Renal cortical epithelial cell (primary cell): ENCODE data around the gene ACTR6. TPM values are rescaled to one million over a fixed set of nuclear protein-coding genes. Genes with fewer than 3 reads are reported as not detected.
"Not testable (repeated sequence)": the region's sequence is repeated elsewhere in the genome, so short reads cannot be mapped to it uniquely, and the experiment has no call there.

Source experiments
- DNase-seq: peaks from one replicate; pipeline ENCODE4 v3.0.0-alpha.2; 2011; ENCODE audit warnings: low read depth
- total RNA-seq: library from RNA; depleted of rRNA; stranded (reverse); fragments of >200 nt; gene quantifications from 2 replicates; pipeline ENCODE4 v1.2.3, GENCODE V29; 2014

ACTR6 gene
- total RNA-seq, 1 donor from 2014 or later = 22.9 TPM

DNA sequence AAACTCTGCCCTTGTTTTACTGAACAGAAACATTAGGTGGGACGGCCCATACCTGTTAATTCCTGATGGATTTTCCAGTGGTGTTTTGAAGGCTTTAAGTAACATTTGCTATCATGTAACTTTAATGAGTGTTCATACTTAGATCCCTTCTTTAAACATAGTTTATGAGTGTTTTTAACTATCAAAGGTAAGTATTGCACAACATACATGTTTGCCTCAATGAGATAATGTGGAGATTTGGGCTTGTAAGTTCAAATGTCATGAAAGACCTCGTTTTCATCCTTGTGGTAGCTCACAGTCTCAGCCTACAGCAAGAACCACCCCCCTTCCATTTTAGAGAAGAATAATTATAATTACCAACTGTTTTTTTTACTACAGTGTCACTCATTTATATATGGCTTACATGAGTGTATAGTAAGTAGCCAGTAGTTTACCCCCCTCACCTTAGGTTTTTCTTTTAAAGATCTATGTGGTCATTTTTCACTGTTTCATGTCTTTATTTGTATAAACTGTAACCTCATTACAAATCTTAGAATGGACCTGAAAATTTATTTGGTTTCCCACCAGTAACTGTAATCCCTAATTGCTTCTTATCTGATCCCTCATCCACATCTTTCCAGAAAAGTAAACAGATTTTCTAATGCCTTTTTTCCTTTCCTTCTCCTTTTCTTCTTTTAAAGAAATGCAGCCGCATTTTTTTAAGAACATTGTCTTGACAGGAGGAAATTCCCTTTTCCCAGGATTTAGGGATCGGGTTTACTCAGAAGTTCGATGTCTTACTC, 18.9 kb downstream of the ACTR6 start:
- DNase-seq = no peak

DNA sequence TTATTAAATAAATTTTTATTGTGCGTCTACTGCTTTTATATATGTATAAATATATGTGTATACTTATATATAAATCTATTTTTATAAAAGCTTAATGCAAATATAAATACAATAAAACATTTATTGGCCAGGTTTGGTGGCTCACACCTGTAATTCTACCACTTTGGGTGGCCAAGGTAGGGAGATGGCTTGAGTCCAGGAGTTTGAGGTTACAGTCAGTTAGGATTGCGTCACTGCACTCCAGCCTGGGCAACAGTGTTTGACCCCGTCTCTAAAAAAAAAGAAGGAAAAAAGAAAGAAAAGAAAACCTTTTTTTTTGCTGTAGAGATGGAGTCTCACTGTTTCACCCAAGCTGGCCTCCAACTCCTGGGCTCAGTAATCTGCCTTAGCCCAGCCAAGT, 20.9 kb downstream of the ACTR6 start:
- DNase-seq = no peak

DNA sequence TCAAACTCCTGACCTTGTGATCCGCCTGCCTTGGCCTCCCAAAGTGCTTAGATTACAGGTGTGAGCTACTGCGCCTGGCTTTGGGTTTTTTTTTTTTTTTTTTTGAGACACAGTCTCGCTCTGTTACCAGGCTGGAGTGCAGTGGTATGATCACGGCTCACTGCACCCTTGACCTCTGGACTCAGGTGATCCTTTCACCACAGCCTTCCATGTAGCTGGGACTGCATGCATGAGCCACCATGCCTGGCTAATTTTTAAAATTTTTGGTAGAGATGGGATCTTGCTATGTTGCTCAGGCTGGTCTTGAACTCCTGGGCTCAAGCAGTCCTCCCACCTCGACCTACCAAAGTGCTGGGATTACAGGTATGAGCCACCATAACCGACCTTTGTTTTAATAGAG, 21.6 kb downstream of the ACTR6 start:
- not testable (repeated sequence) for DNase-seq

DNA sequence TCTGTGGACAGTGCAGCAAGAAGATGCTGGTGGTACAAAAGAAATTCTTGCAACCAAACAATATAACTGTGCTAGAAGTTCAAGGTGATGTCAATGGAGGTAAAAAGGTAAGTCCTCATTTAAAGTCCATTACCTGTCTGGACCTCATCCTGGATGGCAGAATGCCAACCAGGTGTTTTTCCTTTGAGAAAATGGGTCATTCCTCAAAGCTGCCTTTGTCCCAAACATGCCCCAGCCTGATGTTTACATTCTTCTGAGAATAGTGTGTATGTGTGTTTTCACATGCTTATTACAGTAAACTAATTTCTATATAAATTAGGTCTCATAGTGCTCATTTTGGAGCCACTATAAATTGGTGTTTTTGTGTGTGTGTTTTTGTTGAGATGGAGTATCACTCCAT, 24.9 kb downstream of the ACTR6 start:
- no peak for DNase-seq

DNA sequence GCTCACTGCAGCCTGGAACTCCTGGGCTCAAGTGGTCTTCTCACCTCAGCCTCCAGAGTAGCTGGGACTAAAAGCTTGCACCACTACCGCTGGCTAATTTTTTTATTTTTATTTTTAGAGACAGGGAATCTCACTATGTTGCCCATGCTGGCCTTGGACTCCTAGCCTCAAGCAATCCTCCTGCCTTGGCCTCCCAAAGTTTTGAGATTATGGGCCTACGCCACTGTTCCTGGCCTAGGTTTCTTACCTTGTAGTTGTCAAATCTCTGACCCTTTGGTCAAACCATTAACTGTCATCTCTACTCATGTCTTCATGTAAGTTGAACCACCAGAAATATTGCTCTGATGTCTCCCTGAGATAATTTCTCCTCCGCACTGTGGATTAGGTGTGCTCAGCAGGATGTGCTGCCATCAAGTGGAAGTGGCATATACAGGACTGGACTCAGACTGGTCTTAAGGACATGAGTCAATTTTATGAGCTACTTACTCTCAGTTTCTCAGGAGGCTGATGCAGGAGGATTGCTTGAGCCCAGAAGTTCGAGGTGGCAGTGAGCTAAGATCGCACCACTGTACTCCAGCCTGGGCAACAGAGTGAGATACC, 28.5 kb downstream of the ACTR6 start:
- peak; percentile 37 for DNase-seq

DNA sequence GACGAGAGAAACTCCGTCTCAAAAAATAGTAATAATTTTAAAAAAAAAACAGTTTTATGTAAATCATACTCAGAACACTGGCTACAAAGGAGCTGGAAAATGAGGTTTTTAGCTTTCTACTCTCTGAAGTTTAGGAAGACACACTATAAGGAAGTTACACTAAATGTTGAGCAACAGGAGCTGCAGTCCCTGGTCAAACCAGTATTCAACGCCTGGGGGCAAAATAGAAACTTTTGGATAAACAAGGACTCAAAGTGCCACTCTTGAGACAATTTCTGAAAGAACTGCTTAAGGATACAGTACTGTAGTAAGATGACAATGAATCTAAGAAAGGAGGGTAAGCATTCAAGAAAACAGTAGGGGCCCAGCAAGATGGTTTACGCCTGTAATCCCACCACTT, 29.3 kb downstream of the ACTR6 start:
- peak; percentile 74 for DNase-seq

DNA sequence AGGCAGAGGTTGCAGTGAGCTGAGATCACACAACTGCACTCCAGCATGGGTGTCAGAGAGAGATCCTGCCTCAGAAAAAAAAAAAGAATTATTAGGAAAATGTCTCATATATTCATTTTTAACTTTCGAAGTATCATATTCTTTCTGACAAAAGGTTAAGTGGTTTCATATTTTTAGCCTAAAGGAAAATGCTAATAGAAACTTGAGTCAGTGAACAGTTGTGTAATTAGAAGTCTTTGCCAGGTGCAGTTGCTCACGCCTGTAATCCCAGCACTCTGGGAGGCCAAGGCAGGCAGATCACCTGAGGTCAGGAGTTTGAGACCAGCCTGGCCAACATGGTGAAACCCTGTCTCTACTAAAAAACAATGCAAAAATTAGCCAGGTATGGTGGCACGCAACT, 31.3 kb downstream of the ACTR6 start:
- DNase-seq = not testable (repeated sequence)

DNA sequence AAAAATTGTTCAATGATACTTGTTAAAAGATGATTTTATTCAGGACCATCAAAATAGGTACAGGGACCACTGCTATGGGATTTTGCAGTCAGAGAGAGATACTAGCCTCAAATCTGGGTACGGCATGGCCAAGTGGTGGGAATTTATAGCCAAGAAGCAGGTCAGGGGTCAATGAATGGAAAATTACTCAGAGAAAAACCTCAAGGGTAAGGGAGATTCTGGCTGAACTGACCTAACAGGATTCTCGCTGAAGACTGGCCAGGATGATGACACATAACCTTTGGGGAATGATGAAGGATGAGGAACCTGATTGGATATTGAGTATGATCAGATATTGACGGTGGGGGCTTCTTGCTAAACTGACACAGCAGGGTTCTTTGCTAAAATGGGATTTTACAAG, 33.6 kb downstream of the ACTR6 start:
- DNase-seq = peak; percentile 48

DNA sequence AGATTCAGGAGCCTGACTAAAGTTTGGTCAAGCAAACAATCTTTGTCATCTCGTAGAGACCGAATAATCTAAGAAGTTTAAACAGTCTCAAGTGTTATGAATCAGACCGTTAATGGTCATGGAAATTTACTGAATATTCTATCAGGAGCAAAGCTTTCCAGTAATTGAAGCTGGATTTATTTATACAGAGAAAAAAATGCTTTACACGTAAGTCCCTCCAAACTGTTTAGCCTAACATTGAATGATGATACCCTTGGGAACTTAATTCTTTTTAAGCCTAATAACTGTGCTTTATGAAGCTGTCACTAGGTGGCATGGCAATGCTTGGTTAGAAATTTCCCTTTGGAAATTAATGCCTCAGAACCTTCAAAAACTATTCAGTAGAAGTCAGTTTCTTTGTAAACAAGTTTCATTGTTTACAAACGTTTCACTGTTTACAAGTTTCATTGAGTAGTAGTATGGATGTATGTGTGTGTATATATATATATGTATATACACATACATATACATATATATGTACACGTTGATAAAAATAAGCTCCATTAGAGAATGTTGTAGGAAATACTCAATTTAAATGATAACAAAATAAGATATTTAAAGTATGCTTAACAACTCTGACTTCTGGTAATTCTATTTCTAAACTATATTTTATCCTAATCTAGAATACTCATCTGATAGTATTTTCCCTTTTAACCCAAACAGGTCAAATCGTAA, 34.1 kb downstream of the ACTR6 start:
- DNase-seq = peak; percentile 61

DNA sequence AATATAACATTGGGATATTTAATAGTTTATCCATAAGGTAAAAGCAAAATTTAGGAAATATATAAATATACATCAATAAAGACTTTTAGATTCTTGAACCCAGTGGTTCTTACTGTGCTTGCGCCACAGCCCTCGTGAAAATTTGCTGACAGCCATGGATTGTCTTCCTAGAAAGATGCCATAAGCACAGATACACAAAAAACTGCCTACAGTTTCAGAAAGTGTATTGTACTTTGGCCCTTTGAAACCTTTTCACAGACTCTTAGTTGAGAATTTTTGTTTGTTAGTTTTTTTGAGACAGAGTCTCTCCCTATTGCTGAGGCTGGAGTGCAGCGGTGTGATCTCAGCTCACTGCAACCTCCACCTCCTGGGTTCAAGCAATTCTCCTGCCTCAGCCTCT, 38.2 kb downstream of the ACTR6 start:
- DNase-seq = no peak

DNA sequence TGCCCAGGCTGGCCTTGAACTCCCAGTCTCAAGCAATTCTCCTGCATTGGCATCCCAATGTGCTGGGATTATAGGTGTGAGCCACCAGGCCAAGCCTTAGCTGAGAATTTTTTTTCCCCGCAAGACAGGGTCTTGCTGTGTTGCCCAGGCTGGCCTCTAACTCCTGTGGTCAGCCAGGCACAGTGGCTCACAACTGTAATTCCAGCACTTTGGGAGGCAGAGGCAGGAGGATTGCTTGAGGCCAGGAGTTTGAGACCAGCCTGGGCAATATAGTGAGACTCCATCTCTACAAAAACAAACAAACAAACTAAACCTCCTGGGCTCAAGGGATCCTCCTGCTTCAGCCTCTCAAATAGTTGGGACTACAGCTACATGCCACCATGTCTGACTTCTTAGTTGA, 39.0 kb downstream of the ACTR6 start:
- DNase-seq = no peak

DNA sequence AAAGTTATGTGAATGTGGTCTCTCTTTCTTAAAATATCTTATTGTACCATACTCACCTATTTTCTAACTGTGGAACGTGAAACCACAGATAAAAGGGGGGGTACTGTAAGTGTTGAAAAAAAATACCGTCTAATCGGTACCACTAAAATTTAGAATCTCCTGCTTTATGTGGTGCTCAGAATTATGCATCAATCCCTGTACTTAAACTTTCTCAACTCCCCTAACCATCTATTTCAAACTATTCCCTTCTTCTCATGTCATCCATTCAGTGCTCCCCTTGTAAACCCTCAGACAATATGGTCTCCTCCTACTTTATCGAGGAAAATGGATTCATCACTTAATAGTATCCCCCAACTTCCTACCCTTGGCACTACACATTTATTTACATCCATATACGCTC, 42.5 kb downstream of the ACTR6 start:
- no peak for DNase-seq

DNA sequence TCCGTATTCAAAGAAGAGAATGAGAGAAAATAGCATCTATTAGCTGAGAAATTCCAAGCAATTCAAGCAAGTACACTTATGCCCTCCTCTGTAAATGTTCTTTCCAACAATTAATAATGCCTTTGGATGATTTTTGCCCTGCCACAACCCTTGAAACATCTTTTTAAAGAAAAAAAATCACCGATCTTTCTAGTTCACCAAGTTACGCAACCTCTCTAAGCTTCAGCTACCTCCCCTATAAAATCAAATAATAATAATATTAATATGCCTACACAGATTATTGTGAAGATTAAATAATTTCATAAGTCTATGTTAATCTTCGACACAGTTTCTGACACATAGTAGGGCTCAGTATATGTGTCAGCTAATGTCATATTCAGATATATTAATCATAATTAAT, 47.1 kb downstream of the ACTR6 start:
- DNase-seq = no peak

DNA sequence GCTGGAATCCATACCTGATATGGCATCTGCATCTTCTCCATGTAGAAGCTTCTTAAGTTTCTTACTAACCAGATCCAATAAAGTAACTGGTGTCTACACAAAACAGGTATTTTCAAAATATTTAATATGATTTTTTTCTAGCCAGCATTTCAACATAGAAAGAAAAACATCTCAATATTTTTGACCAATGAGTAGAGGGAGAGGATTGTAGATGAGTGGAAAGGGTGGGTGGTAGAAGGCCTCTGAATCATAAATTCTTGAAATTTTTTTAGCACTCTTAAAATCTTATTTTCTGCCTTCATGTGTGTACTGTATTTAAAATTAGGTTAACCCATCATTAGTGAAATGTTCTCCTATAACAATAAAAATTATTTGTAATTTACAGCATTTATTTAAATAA, 48.3 kb downstream of the ACTR6 start:
- DNase-seq = peak; percentile 4

DNA sequence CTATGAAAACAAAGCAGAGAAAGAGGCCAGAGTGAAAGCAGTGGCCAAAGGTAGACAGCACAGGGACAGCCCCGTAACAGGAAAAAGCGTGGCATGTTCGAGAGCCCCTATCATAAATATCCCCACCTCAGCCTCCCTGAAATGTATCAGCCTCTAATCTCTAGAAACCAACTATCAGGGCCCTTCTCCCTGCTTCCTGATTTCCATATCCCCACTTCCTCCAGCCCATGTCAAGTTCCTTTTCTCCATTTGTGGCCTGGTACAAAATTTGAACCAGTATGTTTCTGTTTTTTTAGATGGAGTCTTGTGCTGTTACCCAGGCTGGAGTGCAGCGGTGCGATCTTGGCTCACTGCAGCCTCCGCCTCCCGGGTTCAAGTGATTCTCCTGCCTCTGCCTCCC, 49.3 kb downstream of the ACTR6 start:
- no peak for DNase-seq

DNA sequence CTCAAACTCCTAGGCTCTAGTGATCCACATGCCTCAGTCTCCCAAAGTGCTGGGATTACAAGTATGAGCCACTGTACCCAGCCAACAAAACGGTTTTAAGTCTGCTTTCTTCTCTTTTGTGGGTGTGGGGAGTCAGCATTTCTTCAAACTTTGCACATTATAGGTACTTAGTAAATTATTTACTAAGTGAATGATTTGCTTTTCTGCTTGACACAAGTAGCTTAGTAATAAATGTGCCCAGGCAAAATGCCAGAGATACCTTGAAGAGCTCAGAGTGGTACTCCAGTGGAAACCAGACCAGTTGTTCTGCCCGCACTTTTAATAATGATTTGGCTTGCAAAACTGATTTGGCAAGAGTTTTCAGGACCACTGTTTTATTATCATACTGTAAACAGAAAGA, 51.3 kb downstream of the ACTR6 start:
- peak; percentile 99 for DNase-seq

DNA sequence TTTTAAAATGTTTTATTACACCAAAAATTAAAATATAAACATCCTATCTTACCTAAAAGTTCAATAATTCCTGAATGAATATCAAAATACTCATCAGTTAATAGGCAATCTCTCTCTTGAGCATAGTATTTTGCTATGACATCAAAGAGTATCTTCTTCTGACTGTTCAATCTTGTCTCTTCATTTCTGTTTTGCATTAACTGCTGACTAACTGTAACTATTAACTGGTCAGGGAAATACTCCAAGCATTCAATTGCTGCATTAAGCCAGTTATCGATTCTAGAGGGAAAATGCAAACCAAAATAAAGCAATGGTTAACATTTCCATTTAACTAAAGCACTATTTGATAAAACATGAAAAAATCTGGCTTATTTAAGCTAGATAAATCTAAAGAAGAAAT, 52.8 kb downstream of the ACTR6 start:
- peak; percentile 15 for DNase-seq

DNA sequence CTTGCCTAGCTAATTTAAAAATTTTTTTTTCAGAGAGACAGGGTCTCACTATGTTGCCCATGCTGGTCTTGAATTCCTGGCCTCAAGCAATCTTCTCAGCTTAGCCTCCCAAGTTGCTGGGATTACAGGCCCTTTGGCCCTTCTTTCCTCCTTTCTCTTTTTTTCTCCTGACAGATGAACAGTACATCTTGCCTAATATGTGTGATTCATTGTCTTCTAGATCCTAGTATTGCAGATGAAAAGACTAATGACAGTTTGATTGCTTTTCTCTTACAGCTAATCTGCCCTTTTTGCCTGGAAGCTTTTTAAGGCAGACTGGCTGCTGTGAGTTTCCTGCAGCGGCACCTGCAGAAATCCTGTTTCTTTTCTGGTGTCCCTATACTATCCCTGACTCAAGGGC, 54.3 kb downstream of the ACTR6 start:
- DNase-seq = peak; percentile 58

DNA sequence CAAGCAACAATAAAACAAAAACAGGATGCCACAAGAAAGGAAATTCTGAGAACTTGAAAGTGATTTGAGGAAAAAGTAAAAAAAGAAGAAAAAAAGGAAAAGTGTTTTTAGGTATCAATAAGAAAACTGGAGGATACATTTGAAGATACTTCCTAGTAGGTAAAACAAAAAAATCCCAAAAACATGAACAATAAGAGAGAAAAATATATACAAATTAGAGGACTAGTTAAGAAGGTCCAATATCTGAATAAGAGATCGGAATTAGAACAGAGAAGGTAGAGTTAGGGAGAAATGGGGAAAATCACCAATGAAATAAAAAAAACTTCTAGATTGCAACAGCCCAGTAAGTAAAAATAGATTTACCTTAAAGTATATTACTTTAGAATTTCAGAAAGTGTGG, 57.5 kb downstream of the ACTR6 start:
- no peak for DNase-seq

DNA sequence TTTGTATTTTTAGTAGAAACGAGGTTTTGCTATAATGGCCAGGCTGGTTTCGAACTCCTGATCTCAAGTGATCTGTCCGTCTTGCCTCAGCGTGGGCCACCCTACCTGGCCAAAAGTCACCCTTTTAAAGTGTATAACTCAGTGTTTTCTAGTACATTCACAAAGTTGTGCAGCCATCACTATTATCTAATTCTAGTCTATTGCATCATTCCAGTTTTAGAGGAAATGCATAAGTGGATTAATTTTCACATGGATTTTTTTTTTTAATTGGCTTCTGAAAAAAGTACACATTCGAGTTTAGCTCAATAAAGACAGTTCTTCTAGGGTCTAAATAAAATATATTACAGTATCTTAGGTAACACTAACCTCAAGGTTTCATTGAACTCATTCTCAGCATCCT, 62.5 kb downstream of the ACTR6 start:
- no peak for DNase-seq

DNA sequence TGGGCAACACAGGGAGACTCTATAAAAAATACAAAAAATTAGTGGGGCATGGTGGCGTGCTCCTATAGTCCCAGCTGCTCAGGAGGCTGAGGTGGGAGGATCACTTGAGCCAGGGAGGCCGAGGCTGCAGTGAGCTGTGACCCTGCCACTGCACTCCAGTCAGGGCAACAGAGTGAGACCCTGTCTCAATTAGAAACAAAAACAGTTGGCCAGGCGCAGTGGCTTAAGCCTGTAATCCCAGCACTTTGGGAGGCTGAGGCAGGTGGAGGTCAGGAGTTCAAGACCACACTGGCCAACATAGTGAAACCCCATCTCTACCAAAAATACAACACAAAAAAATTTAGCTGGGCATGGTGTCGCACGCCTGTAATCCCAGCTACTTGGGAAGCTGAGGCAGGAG, 64.5 kb downstream of the ACTR6 start:
- not testable (repeated sequence) for DNase-seq

DNA sequence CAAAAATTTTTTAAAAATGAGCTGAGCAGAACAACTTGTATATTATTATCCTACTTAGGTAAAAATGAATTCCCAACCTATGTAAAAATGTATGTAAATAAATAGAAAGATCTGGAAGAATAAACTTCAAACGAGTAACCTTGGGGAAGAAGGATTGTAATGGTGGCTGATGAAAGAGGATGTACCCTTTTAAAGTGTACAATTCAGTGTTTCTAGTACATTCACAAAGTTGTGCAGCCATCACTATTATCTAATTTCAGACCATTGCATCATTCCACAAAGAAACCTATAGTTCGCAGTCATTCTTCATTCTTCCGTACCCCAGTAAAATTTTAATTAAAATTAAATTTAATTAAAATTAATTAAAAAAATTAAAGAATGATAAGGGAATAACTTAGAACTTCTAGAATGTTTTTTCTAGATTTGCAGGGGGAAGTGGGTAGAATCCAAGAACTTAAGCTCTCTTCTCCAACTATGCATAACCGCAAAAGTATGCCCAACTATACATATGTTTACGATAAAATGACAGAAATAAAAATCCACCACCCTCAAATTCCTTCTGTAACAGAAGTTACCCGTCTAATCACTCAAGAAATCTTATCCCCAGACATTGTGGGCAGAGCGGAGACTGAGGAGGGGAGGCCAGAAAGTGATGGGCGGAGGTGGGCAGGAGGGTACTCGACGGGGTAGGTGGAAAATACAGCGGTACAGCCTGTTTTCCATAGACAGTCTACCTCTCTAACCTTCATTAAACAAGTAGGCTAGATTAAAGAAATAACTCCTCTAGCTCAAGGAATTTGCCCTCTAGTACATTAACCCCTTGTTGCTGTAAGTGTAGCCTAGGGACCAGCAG, 65.3 kb downstream of the ACTR6 start:
- DNase-seq = no peak

DNA sequence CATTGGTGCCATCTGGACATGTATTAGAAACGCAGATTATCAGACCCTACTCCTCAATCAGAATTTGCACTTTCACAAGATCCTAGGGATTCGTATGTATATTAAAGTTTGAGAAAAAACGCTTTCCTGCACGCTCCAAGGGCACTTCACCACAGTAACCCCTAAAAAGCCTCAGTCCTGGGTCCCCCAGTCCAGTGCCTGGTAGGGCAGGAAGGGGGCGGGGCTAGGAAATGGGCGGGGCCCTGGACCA, 65.9 kb downstream of the ACTR6 start:
- no peak for DNase-seq
